ENCODE measurements around the gene TNS1. TPM values are rescaled to one million over a fixed set of nuclear protein-coding genes. Genes with fewer than 3 reads are reported as not detected.

Gene TNS1
- total RNA-seq, 2 experiments from 2014 or later: 0.15 to 0.61 TPM

GRCh38 chr2:217986256-217986961 is 16.4 kb downstream of the TNS1 start:
- ChIA-PET POLR2A (no interaction called here), CTCF (interaction anchor here (0.6 to 4.4 kb wide), 2 partner anchors 200 to 1320 kb away, joined by 3 to 24 read pairs; no protein-coding TSS in a partner anchor)

DNA sequence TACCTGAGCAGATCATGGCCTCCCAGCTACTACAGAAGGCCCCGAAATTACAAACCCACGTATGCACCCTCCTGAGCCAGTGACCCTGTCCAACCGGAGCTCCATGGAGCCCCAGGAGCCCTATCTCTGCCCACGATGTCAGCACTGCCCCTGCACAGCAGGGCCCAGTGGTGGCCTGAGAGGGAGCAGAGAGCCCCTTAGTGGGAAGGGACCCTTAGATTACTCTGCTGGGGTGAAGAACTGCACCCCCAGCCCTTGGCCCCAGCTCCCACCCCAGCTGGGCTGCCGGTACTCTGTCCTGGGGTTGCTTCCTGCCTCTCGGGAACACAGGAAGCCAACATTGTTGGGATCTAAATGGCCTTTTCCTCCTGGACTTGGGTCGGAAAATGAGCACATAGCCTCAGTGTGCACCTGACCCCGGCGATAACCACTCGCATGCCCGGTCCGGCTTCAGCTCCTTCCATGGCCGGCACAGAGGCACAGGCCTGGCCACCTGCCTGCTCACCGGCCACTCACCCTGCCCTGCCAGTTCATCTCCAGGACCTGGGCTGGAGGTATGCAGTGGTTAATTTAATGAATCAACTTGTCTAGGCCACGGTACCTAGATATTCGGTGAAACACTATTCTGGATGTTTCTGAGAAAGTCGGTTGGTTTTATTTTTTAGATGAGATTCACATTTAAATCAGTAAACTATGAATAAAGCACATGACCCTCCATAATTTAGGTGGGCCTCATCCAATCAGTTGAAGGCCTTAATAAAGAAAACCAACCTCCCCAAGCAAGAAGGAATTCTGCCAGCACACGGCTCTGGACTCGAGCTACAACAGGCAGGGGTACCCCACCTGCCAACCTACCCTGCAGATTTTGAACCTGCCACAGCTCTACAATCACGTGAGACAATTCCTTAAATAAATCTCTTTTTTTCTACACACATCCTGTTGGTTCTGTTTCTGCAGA is 19.2 kb downstream of the TNS1 start:
- CTCF ChIA-PET: interaction anchor here (1.0 to 1.3 kb wide), 4 partner anchors 10 to 198 kb away, joined by 3 to 6 read pairs (median 4); no protein-coding TSS in a partner anchor
- POLR2A ChIA-PET: no interaction called here

GRCh38 chr2:217981971-217982370 is 20.8 kb downstream of the TNS1 start:
- CTCF ChIA-PET: no interaction called here
- POLR2A ChIA-PET: no interaction called here

GRCh38 chr2:217981084-217981730 is 21.6 kb downstream of the TNS1 start:
- ChIA-PET CTCF (no interaction called here), POLR2A (no interaction called here)

GRCh38 chr2:217980591-217980990 is 22.2 kb downstream of the TNS1 start:
- CTCF ChIA-PET: no interaction called here
- POLR2A ChIA-PET: no interaction called here

GRCh38 chr2:217980036-217980435 is 22.8 kb downstream of the TNS1 start:
- ChIA-PET CTCF (interaction anchor here (0.5 kb wide), 1 partner anchor 1428 kb away, joined by 4 read pairs; no protein-coding TSS in a partner anchor), POLR2A (no interaction called here)

GRCh38 chr2:217979151-217979811 is 23.5 kb downstream of the TNS1 start:
- ChIA-PET CTCF (interaction anchor here (0.5 kb wide), 1 partner anchor 1429 kb away, joined by 4 read pairs; no protein-coding TSS in a partner anchor), POLR2A (no interaction called here)

DNA sequence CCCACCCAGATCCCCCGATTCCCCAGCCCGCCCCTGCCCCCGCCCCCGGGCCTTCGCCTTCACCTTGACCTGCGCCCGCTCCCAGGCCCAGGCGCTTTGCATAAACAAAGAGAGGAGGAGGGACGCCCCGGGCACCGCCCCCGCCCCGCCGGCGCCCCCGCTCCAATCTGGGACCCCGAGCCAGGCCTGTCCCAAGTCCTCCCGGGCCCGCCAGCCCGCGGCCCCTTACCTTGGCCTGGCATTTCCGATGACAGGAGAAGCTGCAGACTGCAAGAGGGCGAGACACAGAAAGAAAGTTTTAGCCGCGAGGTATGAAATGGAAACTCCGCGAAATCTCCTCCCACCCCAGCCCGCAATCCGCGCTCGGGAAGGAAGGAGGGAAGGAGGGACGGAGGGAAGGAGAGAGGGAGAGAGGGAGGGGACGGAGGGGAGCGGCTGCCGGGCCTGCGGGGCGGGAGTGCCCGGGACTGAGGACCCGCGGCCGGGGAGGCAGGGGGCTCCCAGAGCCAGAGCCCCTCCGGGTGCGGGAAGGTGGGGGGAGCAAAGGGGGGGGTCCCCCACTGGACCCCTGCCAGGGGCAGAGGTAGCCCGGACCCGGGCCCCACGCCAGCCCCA is 24.2 kb downstream of the TNS1 start:
- POLR2A ChIA-PET: no interaction called here
- CTCF ChIA-PET: no interaction called here

DNA sequence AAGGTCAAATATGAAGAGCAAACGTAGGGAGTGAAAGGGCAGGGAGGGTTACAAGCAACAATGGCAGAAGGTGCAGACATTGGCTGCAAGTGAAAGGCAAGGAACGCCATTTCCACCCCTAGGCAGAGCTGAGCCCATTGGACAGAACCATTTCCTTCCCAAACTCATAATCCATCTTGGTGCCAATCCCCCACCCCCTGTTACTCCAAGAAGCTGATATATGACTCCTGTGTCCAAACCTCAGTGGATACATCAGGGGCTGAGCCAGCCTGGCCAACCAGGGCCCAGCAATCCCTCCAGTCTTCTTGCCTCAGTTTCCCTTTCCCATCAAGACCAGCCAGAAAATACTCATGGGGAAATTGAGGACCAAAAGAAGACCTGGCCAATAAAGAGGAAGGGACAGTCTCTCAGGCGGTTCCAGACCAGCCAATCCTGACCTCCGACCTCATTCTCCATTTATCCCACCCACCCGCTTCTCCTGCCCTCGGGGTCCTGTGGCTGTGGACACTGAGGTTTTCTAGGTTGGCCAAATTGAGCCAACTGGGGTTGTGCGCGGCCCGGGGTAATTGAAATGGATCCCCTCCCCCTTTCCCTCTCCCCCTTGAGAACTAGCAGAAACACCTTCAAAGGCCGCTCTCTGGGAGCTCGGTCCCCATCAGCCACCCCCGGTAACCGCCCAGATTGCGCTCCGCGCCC is 24.8 kb downstream of the TNS1 start:
- ChIA-PET POLR2A (no interaction called here), CTCF (no interaction called here)

DNA sequence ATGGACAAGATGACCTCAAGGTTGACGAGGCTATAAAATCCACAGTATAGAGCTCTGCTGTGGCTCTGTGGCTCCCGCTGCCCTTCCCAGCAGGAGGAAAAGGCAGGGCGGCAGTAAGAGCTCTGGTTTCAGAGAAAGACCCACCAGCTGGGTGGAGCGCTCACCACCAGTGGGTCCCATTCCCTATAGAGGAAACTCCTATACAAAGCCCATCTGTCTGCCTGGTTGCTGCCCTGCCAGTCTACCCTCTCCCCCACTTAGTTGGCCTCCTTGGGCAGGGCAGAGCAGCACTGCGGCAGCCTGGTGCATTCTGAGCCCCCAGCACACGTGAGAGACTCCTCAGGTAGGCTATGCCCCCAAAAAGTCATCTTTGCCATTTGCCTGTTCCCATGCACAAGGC is 26.5 kb downstream of the TNS1 start:
- ChIA-PET CTCF (no interaction called here), POLR2A (no interaction called here)

GRCh38 chr2:217975626-217976025 is 27.2 kb downstream of the TNS1 start:
- ChIA-PET POLR2A (no interaction called here), CTCF (no interaction called here)

DNA sequence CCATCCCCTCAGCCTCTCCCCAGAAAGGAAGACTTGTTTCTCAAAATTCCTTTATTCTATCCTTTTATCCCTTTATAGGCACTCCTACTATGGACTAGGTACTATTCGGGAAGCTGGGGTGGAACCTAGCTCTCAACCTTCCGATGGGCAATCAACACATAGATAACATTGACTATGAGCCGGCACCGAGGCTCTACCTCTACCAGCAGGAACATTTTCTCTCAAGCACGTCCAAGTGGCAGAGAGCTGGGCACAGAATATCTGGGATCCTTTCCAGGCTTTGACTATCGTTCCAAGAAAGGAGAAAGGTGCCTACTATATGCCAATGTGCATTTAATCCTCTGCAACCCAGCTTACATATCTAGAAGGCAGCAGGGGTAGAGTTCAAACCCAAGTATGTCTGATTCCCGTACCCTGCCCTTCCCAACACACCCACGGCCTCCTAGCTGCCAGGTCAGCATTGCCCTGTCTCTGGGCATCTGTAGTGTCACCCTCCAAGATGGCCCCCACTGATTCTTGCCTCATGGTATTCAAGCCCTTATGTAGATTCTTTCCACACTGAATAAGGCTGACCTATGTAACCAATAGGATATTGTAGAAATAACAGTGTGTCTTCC is 28.3 kb downstream of the TNS1 start:
- ChIA-PET CTCF (no interaction called here), POLR2A (no interaction called here)

GRCh38 chr2:217973008-217973787 is 29.6 kb downstream of the TNS1 start:
- CTCF ChIA-PET: no interaction called here
- POLR2A ChIA-PET: no interaction called here

DNA sequence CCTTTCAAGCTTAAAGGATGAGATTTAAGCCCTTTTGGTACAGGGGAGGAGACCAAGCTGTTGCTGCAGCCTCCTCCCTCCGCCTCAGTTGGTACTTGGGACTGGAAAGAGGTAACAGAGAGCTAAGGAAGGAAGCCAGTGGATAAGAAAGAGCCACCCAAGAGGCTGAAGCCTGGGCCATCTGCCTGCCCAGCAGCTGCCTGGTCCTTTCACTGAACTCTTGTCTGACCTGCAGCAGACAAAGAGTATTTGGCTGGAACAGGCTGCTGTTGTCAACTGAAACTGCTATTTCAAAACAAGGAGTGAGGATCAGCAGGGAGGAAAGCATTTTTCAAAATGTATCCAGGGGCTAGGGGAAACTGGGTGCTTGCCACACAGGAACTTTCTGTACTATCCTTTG is 30.3 kb downstream of the TNS1 start:
- CTCF ChIA-PET: no interaction called here
- POLR2A ChIA-PET: no interaction called here

- CTCF ChIA-PET: no interaction called here
- POLR2A ChIA-PET: no interaction called here
These were observed 30.8 kb downstream of the TNS1 start for GRCh38 chr2:217972037-217972436.

GRCh38 chr2:217971166-217971565 is 31.6 kb downstream of the TNS1 start:
- ChIA-PET CTCF (no interaction called here), POLR2A (no interaction called here)

DNA sequence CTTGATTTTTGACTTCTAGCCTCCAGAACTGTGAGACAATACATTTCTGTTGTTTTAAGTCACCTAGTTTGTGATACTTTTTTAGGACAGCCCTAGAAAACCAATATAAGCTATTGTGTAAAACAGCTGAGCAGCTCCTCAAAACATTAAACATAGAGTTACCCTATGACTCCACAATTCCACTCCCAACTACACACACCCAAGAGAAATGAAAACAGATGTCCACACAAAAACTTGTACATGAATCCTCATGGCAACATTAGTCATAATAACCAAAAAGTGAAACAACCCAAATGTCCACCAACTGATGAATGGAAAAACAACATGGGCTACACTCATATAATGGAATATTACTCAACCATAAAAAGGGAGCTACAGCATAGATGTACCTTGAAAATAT is 32.6 kb downstream of the TNS1 start:
- POLR2A ChIA-PET: no interaction called here
- CTCF ChIA-PET: no interaction called here

- CTCF ChIA-PET: no interaction called here
- POLR2A ChIA-PET: no interaction called here
These were observed 33.2 kb downstream of the TNS1 start for GRCh38 chr2:217969588-217969987.
